Mesenteric fat pad (tissue), 1 donor: ENCODE data around the gene HNRNPA3. TPM values are rescaled to one million over a fixed set of nuclear protein-coding genes. Genes with fewer than 3 reads are reported as not detected.

Source experiments
- DNase-seq: peaks from one replicate; pipeline ENCODE4 v3.0.0-alpha.2; 2020; ENCODE audit warnings: low spot score
- microRNA-seq: library from miRNA; unstranded; fragments of <30 nt; microRNA quantifications from one replicate; pipeline ENCODE4 v1.2.0, GENCODE V29; 2020; ENCODE audit warnings: borderline number of aligned reads
- total RNA-seq: library from RNA; stranded (reverse); fragmentation: NEBNext Ultra II Directional; extraction: Animal tissue kit (Norgen Biotek cat#: 25700); gene quantifications from one replicate; pipeline ENCODE4 v1.2.1, GENCODE V29; 2021
- donor health status: DM: yes; HTN: yes; CAD: no.

Gene HNRNPA3
- total RNA-seq, 1 donor from 2014 or later: 148 TPM

GRCh38 chr2:177271981-177272666 is 59.5 kb downstream of the HNRNPA3 start:
- no peak for DNase-seq

GRCh38 chr2:177272765-177273164 is 60.2 kb downstream of the HNRNPA3 start:
- no peak for DNase-seq

- no peak for DNase-seq
Measured at GRCh38 chr2:177273408-177273807, 60.8 kb downstream of the HNRNPA3 start.

Small RNA genes lying within 50 kb of the gene (microRNA-seq; reads per million reads assigned to microRNA genes)
- gene MIR3128: not detected

Other genes with a start within 250 kb of the HNRNPA3 start
- gene NFE2L2, start 51.9 kb downstream of the HNRNPA3 start, total RNA-seq: 94.0 TPM
- 46.1 TPM for gene AGPS, start 180.0 kb downstream of the HNRNPA3 start, total RNA-seq